Nephron (organoid): ENCODE data around the gene IRAK1.
"Not testable (repeated sequence)": the region's sequence is repeated elsewhere in the genome, so short reads cannot be mapped to it uniquely, and the experiment has no call there.

Experiments used
- H3K27ac Mint-ChIP-seq, 3 experiments: 2 replicates each; pipeline ENCODE4 v1.8.0; 2020; ENCODE audit warnings: mixed read lengths in 3 of 3, mild to moderate bottlenecking in 2 of 3, moderate library complexity in 1 of 3
- H3K27me3 Mint-ChIP-seq: 2 replicates; pipeline ENCODE4 v1.8.0; 2021; ENCODE audit warnings: low read depth, mild to moderate bottlenecking, moderate library complexity, mixed read lengths
- H3K36me3 Mint-ChIP-seq: 2 replicates; pipeline ENCODE4 v1.8.0; 2020; ENCODE audit warnings: low read depth, mixed read lengths
- H3K4me1 Mint-ChIP-seq: 2 replicates; pipeline ENCODE4 v1.8.0; 2020; ENCODE audit warnings: mixed read lengths
- H3K4me3 Mint-ChIP-seq, 3 experiments: 2 replicates each; pipeline ENCODE4 v1.8.0; 2020; ENCODE audit warnings: mild to moderate bottlenecking in 3 of 3, mixed read lengths in 3 of 3, moderate library complexity in 2 of 3
- H3K9me3 Mint-ChIP-seq: 2 replicates; pipeline ENCODE4 v1.8.0; 2020; ENCODE audit warnings: mixed read lengths
- CTCF ChIP-seq, 3 experiments: fragments of 200-600 bp; sonication (generic); IDR thresholded peaks; one replicate each; pipeline ENCODE4 v1.5.0; 2021; ENCODE audit warnings: antibody characterized with exemption in 3 of 3; ENCODE audit not compliant: unreplicated experiment in 3 of 3

The IRAK1 gene

GRCh38 chrX:153995504-153995903 lies 24.2 kb downstream of the IRAK1 start:
- Mint-ChIP-seq H3K27me3 (no peaks in the 10 kb centered on the region), H3K36me3 (no peaks in the 10 kb centered on the region), H3K4me3 (no peak overlapping the region), H3K9me3 (peaks cover 7% of the 10 kb centered on the region), H3K4me1 (no peaks in the 10 kb centered on the region), H3K27ac (no peak overlapping the region)
- TF ChIP-seq CTCF (IDR thresholded peaks at IDR 0.05; ENCODE audit: unreplicated experiment in 3 of 3) = no peak

- not testable (repeated sequence) for H3K36me3 Mint-ChIP-seq, H3K9me3 Mint-ChIP-seq, H3K4me3 Mint-ChIP-seq, H3K4me1 Mint-ChIP-seq, H3K27ac Mint-ChIP-seq, H3K27me3 Mint-ChIP-seq
Measured at GRCh38 chrX:153994398-153994797, 25.3 kb downstream of the IRAK1 start.

- H3K4me3 Mint-ChIP-seq = no peak overlapping the region
- no peaks in the 10 kb centered on the region for H3K36me3 Mint-ChIP-seq
- TF ChIP-seq CTCF (IDR thresholded peaks at IDR 0.05; ENCODE audit: unreplicated experiment in 3 of 3) = no peak
- no peak overlapping the region for H3K27ac Mint-ChIP-seq
- H3K4me1 Mint-ChIP-seq = no peaks in the 10 kb centered on the region
- H3K27me3 Mint-ChIP-seq = no peaks in the 10 kb centered on the region
- peaks cover 5% of the 10 kb centered on the region for H3K9me3 Mint-ChIP-seq
Measured at GRCh38 chrX:153993978-153994377, 25.7 kb downstream of the IRAK1 start.

GRCh38 chrX:153993079-153993478 lies 26.6 kb downstream of the IRAK1 start:
- Mint-ChIP-seq H3K27ac (no peak overlapping the region), H3K4me1 (no peaks in the 10 kb centered on the region), H3K9me3 (peaks cover 5% of the 10 kb centered on the region), H3K36me3 (no peaks in the 10 kb centered on the region), H3K4me3 (no peak overlapping the region), H3K27me3 (no peaks in the 10 kb centered on the region)
- no peak for TF ChIP-seq CTCF (IDR thresholded peaks at IDR 0.05; ENCODE audit: unreplicated experiment in 3 of 3)

GRCh38 chrX:153992180-153992579 lies 27.5 kb downstream of the IRAK1 start:
- H3K9me3 Mint-ChIP-seq = peaks cover 5% of the 10 kb centered on the region
- H3K36me3 Mint-ChIP-seq = no peaks in the 10 kb centered on the region
- no peaks in the 10 kb centered on the region for H3K27me3 Mint-ChIP-seq
- H3K4me3 Mint-ChIP-seq = no peak overlapping the region
- H3K27ac Mint-ChIP-seq = no peak overlapping the region
- TF ChIP-seq CTCF (IDR thresholded peaks at IDR 0.05; ENCODE audit: unreplicated experiment in 3 of 3) = no peak
- no peaks in the 10 kb centered on the region for H3K4me1 Mint-ChIP-seq

- Mint-ChIP-seq H3K36me3 (no peaks in the 10 kb centered on the region), H3K9me3 (peaks cover 5% of the 10 kb centered on the region), H3K4me3 (no peak overlapping the region), H3K27ac (no peak overlapping the region), H3K27me3 (no peaks in the 10 kb centered on the region), H3K4me1 (no peaks in the 10 kb centered on the region)
- TF ChIP-seq CTCF (IDR thresholded peaks at IDR 0.05; ENCODE audit: unreplicated experiment in 3 of 3) = no peak
Measured at GRCh38 chrX:153991013-153991580, 28.6 kb downstream of the IRAK1 start.
